NCI-H774 (cell line): ENCODE data around the gene VPS9D1.
"Not testable (repeated sequence)": the region's sequence is repeated elsewhere in the genome, so short reads cannot be mapped to it uniquely, and the experiment has no call there.

Experiments
- DNase-seq: peaks from one replicate; lab custom pipeline; 2025; lab: John Stamatoyannopoulos, UW

VPS9D1 gene

DNA sequence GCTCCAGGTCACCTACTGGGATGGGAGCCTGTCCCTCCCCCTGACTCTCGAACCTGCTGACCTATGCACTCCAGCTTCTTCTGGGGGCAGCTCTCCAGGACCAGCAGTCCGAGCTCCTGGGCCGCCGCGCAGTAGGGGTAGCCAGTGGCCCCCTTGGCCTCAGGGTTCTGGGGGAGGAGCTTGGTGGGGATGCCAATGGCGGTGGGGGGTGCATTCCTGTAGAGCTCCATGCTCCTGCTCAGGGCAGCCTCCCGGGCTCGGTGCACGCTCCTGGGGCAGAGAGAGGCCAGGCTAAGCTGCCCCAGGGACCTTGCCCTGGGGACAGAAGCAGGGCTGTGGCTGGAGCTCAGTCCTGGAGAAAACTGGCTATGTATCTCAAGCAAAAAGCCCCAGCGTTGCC lies 11.5 kb downstream of the VPS9D1 start:
- DNase-seq, result no peak

DNA sequence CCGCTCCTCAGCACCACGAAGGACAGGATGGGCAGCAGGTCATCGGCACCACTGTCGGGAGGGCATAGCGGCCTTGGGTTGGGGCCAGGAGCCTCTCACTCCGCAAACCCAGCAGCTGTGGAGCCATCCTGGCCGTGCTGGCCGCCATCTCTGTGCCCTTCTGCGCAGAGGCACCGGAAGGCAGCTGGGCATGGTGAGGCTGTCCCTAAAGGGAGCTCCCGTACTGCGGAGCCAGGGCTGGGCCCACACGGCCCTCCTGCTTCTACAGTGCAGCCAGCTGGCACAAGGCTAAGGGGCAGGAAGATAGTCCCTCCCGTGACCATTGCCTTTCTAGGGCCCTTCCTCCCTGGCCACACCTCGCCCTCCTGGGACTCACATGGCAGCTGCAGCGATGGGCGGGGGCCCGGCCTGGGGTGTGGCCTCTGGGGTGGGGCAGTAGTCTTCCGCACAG lies 12.2 kb downstream of the VPS9D1 start:
- no peak for DNase-seq

DNA sequence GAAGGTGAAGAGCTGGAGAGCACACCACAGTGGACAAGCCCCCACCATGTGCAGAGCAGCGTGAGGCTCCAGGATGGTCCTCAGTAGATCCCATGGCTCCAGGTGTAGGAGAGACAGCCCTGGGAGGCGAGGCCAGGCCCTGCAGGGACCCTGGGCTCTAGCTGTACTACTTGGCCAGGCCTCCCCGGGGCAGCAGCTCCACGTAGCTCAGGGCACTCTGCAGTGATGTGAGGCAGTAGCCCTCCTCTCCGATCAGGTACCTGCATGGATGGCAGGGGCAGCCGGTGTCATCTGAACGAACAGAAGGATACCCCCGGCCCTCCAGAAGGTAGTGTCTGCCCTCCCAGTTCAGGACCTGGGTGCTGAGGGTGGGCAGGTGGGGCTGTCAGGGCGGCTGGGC lies 13.0 kb downstream of the VPS9D1 start:
- DNase-seq, result no peak

DNA sequence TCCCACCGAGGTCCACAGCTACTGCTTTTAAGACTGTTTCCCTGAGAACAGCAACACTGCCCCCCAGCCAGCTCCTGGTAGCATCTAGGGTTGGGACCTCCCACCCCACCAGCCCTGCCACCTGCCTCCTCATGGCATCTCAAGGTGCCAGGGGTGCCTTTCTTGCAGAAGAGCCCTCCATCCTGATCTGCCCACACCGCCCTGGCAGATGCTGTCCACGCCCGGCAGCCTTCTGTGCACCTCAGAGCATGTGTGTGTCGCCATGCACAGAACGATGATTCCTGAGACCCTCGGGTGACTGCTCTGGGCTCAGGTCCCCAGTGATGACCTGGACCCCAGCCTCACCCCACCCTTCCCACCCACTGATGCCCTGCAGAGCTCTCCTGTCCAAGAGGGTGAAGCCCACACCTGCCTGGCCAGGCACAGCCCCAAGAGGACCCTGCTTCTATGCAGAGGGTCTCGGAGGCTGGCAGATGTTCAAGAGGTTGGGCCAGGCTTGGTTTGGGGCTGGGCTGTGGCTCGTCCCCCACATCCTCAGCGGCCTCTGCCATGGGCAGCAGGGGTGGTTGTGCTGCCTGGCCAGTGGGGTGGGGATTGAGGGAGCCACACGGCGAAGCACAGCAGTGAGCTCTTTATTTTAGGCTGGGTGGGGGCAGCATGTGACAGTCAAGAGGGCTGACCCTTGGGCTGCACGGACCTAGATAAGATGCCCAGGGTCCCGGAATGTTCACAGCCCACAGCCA lies 14.0 kb downstream of the VPS9D1 start:
- DNase-seq, result no peak

DNA sequence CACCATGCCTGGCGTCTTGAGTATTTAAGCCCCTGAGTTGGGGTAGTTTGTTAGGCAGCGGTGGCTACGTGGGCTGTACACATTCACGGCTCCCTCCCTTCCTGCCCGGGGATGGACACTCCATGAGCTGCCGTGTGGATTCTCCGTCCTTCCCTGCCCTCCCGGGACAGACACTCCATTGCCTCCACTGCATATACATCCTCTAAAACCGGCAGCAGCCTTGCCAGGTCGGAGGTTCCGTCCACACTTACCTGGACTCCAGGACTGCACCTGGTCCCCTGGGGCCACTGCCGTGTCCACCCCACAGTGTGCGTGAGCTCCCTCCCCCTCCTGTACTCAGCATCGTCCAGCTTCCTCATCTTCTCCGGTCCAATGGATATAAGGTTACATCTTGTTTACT lies 15.7 kb downstream of the VPS9D1 start:
- no peak for DNase-seq

DNA sequence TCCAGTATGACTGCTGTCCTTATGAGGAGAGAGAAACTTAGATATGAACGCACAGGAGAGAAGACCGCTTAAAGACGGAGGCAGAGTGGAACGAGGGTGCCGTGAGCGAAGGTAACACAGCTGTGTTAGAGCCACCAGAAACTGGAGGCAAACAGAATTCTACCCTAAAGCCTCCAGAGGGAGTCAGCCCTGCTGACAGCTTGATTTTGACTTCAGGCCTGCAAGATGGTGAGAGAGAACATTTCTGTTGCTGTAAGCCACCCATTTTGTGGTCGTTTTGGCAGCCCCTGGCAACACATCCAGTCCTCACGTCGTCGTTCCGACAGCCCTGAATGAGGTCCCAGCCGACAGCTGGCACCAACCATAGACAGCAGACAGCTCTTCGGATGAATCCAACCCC lies 16.4 kb downstream of the VPS9D1 start:
- DNase-seq, result no peak

DNA sequence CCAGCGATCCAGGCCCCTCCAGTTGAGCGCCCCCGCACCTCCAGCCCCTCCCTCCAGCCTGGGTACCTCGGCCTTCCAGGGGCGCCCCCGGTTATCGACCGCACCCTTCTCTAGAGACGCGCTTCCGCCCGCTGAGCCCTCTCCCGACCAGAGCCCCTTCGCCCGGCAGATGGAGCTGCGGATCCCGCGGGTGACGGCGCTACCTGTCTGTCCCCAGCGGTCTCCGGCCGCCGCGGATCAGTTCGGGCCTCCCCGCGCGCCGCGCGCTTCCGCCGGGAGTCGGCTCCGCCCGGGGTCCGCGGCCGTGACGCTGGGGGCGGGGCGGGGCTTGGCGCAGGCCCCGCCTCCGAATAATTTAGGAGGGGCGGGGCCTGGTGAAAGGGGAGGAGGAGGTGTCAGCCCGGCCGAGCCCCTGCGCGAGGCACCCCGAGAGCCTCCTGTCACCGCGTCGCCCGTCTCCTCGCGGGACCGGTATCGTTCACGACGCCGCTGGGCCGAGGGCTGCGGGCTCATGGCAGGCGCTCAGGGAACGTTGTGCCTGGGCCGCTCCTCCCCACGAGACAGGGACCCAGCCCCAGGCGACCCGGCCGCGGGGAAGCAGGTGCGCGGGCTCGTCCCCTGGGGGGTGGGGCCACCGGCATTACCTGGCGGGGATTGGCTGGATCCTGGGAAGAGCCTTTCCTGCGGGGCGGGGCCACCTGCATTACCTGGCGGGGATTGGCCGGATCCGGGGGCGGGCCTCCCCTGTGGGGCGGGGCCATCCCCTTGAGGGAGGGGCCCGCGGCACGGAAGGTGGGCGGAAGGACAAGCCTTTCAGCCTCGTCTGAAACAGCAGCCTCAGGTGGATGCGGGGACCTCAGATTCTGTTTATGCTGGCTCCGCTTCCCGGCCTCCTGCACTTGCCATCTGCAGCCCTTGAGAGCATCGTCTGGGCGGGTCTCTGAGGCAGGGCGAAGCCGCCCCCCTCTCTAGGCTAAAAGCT lies 19.0 kb downstream of the VPS9D1 start, which contains the start of gene SPATA2L:
Gene SPATA2L, minus strand, starts transcription at position 281 of the 982 bp plus-strand sequence. CDS start 473 bp downstream, outside the sequence.
- peak; percentile 78 for DNase-seq

DNA sequence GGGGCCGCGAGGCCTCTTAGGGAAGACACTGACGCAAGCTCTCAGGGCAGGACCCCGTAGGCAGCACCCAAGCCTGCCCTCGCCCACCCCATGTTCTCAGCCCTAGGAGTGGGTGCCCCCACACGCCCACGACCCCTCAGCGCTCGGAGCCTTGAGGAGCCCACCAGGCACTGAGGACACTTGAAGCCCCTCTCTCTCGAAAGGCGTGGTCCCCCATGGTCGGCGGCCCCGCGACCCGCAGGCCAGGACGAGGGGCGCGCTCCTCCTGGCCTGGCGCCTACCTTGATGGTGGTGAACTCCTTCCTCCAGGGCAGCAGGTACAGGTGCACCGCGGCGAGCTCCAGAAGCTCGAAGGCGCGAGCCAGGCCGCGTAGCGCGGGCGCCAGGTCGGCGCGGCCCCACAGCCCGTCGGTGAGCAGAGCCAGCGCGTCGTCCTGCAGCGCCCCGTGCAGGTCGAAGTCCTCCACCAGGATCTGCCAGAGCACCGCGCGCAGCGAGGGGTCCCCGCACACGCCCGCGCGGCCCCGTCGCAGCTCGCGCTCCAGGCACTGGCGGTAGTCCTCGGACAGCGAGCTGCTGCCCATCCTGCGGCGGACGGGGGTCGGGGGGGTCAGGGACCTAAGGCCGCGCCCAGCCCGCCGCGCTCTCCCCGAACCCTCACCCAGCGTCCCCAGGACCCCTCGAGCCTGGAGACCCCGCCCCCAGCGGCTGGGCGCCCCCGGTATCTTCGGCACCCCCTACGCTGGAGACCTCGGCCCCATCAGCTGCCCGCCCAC lies 19.9 kb downstream of the VPS9D1 start:
- peak; percentile 32 for DNase-seq

DNA sequence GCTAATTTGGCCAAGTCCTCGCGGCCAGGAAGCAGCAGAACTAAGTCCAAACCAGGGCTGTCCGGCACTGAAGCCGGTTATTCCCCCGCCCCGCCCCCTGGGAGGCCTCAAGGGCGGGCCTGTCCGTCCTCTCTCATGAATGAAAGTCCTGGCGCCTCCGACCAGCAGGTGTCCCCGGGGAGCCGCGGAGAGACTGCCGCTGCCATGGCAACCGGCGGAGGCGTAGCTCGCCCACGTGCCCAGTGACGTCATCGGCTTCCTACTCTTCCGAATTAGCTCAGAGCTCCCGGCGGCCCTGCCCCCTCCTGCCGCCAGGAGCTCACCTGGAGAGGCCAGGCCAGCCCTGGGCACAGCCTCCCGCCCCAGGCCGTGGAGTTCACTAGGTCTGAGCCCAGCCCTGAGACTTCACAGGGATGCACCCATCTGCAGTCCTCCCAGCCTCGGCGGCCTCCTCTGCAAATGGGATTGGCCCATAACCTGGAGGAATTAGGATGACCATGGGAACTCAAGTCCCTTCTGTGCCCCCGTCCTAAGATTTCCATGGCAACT lies 20.5 kb downstream of the VPS9D1 start:
- peak; percentile 92 for DNase-seq

DNA sequence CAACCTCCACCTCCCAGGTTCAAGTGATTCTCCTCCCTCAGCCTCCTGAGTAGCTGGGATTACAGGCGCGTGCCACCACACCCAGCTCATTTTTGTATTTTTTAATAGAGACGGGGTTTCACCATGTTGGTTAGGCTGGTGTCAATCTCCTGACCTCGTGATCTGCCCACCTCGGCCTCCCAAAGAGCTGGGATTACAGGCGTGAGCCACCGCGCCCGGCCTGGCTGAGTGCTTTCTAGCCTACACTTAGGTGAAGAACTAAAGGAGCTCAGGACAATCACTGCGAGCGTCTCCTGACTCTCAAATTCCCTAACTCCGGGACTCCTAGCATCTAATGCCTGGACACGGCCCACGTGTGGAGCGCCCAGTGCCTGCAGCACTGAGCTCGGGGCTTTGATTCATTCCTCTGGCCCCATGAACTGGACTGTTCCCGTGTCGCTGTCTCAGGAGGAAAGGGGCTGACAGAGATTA lies 21.0 kb downstream of the VPS9D1 start:
- DNase-seq, result not testable (repeated sequence)

DNA sequence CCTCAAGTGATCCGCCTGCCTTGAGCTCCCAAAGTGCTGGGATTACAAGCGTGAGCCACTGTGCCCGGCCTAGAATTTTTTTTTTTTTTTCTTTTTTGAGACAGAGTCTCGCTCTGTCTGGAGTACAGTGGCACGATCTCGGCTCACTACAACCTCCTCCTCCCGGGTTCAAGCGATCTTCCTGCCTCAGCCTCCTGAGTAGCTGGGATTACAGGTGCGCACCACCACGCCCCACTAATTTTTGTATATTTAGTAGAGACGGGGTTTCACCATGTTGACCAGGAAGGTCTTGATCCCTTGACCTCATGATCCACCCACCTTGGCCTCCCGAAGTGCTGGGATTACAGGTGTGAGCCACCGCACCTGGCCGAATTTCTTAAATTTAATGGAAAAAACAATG lies 22.0 kb downstream of the VPS9D1 start:
- DNase-seq, result not testable (repeated sequence)

DNA sequence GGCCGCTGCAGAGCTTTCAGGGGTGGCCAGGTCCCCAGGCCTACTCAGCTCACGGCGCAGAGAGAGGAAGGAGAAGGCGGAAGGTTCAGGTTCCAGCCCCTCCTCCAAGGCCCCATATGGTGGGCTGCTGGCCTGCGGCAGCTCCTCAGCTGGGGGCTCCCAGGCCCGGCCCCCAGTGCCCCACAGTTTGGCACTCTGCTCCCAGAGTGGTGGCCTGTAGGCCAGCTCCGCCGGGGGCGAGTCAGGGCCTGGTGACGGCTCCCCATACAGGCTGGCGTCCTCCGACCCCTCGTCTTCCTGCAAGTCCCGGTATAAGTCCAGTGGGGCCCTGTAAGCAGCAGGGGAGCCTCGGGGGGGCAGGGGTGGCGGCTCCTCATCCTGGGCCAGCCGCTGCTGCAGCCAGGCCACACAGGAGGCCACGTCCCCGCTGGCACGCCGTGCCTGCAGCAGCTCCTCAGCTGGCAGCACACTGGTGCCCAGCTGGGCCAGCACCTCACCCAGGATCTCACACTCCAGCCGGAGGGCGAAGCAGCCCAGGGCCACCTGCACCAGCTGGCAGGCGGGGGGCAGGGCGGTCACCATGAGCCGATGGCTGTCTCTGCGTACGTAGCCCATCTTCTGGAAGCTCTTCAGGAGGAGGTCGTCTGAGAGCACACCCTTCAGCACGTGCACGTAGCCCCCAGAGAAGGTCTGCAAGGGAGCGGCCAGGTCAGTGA lies 22.9 kb downstream of the VPS9D1 start:
- DNase-seq, result no peak

DNA sequence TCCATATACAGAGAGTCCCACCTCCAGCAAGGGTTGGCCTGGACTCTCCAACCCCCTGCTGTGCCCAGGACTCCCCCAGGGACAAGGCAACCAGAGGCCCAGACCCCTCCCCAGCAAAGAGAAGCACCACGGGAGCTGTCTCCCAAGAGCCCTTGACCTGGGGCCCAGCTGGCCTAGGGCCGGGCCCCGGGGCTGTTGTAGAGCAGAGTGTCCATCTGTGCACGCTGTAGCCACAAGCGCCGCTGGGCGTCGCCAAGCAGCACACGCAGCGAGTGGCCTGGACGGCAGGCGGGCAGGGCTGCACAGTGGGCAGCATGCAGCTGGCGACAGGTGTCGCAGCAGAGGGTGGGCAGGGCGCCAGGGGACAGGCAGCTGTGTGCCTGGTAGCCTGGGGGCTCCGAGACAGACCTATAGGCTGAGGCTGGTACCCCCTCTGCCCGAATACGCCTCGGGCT lies 23.5 kb downstream of the VPS9D1 start:
- DNase-seq, result no peak

DNA sequence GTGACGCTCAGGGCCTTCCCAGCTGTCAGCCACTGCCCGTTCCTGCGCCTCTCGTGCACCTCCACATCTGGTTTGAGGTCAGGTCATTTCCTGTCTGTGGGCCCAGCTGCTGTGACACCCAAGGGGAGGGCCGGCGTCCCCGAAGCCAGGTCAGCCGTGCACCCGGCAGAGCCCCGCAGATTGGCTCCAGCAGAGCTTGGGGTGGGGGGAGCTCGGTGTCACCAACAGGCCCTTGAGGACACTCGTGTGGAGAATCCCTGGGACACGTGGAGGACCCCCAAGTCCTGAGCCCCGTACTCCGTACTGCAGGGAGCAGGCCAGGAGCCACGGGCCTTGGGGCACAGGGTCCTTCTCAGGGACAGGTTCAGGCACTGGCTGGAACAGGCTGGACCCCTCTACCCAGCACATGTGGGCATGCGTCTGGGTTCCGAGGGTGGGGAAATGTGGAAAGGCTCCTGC lies 24.0 kb downstream of the VPS9D1 start:
- DNase-seq, result no peak

DNA sequence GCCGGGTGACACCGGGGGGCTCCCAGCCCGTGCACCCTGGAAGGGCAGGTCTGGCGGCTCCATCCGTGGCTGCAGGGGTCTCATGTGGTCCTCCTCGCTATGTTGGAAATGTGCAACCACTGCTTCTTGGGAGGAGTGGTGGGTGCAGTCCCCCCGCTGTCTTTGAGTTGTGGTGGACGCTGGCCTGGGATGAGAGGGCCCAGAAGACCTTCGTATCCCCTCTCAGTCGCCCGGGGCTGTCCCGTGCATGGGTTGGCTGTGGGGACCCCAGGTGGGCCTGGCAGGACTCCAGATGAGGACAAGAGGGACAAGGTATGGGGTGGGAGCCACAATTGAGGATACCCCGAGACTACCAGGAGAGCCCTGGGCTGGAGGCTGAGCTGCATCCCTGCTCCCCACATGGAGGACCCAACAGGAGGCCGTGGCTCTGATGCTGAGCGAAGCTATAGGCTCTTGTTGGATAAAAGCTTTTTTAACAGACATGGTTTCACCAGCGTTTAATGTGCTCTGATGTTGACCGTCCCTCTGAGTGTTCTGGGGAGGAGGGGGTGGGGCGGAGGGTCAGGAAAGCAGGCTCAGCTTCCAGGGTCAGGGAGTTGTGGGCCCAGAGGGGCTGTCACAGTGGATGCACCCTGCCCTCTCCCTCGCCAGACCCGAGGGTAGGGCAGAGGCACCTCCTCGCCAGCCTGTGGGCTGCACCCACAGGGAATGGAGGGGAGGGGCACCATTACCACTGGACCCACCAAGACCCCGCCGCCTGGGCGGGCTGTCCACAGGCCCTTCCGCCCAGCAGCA lies 24.6 kb downstream of the VPS9D1 start:
- DNase-seq, result no peak

DNA sequence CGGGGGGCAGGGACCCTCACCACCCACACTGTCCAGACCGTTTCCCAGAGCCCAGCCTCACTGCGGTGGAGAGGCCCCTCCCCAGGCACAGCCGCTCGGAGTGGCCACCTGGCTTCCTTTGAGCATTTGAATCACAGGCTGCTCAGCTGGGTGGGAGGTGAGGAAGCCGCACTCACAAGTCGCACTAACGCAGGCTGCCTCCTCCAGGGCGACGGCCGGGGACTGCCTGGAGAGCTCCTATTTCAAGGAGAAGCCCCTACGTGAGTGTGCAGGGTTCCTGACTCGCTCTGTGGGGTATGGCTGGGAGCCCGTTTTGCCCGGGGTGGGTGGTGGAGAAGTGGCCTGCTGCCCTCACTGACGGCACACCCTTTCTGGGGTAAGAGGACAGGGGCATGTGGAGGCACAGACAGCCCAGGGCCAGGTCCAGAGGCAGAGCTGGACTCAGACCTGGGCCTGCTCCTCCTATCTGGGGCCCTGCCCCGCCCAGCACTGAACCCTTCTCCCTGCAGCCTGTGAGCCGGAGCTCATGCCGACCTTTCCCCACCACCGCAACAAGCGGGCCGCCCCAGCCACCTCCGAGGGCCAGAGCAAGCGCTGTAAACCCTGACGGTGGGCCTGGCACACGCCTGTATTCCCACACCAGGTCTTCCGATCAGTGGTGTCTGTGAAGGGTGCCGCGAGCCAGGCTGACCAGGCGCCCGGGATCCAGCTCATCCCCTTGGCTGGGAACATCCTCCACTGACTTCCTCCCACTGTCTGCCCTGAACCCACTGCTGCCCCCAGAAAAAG lies 25.4 kb downstream of the VPS9D1 start:
- no peak for DNase-seq

DNA sequence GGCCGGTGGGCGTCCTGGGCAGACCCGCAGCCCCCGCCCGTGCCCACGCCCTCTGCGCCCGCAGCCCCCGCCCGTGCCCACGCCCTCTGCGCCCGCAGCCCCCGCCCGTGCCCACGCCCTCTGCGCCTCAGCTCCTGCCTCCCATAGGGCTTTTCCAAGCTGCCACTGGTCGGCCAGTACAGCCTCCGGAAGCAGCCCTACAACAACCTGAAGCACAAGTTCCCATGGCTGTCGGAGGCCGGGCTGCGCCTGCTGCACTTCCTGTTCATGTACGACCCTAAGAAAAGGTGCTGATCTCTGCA lies 26.0 kb downstream of the VPS9D1 start:
- not testable (repeated sequence) for DNase-seq

DNA sequence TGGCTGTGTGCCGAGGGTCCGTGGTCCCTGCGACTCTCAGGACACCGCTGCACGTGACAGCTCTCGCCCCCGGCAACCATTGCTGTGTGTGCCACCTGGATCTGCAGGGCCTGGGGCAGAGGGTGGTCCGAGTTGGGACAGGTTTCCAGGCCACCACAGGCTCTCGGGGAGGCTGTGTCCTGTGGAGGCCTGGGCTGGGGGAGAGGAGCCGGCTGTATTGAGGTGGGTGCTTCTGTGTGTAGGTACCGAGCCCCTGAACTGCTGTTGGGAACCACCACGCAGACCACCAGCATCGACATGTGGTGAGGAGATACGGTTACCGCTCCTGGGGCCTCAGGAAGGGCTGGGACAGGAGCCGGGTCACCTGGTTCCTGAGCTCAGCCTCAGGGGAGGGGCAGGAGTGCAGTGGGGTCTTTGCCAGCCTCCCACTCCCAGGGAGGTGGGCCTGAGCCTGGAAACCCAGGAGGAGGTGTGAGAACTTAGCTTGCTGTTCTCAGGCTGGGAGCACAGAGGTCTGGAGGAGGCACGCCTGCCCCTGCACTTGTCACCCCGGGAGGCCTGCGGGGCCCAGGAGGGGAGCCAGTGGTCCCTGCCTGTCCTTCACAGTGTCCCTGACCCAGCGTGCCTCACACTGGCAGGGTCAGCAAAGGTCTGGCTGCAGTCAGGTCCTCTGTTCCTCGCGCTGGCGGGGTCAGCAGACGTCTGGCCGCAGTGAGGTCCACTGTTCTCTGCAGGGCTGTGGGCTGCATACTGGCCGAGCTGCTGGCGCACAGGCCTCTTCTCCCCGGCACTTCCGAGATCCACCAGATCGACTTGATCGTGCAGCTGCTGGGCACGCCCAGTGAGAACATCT lies 26.5 kb downstream of the VPS9D1 start:
- no peak for DNase-seq
